AG04450 (cell line): ENCODE data around the gene IFNLR1. TPM values are rescaled to one million over a fixed set of nuclear protein-coding genes. Genes with fewer than 3 reads are reported as not detected.

Source experiments
- CTCF ChIA-PET: fragments of 300-600, 350-600 bp; formaldehyde crosslinking; extraction: SDS; loops from one replicate; lab custom pipeline; 2022; ENCODE audit warnings: antibody characterized with exemption, inconsistent platforms; lab: Charles Lee
- POLR2A ChIA-PET: fragments of 350-600 bp; formaldehyde crosslinking; extraction: SDS; loops from one replicate; lab custom pipeline; 2021; ENCODE audit warnings: antibody characterized with exemption, inconsistent platforms; lab: Yijun Ruan, JAX
- DNase-seq: peaks from one replicate; pipeline ENCODE4 v3.0.0-alpha.2; 2011; ENCODE audit warnings: low read depth, low spot score
- H3K27ac ChIP-seq: one replicate; pipeline ENCODE4 v1.5.1; 2012; ENCODE audit warnings: low read depth, low read length, control low read depth
- H3K27me3 ChIP-seq: one replicate; pipeline ENCODE4 v1.6.0; 2012; ENCODE audit warnings: low read length; ENCODE audit not compliant: control insufficient read depth, insufficient read depth
- H3K4me3 ChIP-seq: 2 replicates; pipeline ENCODE4 v1.5.1; 2011; ENCODE audit warnings: mild to moderate bottlenecking, low read depth, low read length, control low read depth
- H3K9me3 ChIP-seq: 2 replicates; pipeline ENCODE4 v1.5.1; 2012; ENCODE audit warnings: low read length; ENCODE audit not compliant: control insufficient read depth, insufficient read depth
- CTCF ChIP-seq: IDR thresholded peaks from 2 replicates; pipeline ENCODE4 v1.5.1; 2011; ENCODE audit warnings: low read depth, low read length, control low read depth, inconsistent platforms
- polyA plus RNA-seq: library from polyadenylated mRNA; depleted of rRNA; stranded (reverse); fragments of >200 nt; gene quantifications from 2 replicates; pipeline ENCODE4 v1.2.3, GENCODE V29; 2011

Gene IFNLR1
- polyA plus RNA-seq, 1 experiment = not detected

DNA sequence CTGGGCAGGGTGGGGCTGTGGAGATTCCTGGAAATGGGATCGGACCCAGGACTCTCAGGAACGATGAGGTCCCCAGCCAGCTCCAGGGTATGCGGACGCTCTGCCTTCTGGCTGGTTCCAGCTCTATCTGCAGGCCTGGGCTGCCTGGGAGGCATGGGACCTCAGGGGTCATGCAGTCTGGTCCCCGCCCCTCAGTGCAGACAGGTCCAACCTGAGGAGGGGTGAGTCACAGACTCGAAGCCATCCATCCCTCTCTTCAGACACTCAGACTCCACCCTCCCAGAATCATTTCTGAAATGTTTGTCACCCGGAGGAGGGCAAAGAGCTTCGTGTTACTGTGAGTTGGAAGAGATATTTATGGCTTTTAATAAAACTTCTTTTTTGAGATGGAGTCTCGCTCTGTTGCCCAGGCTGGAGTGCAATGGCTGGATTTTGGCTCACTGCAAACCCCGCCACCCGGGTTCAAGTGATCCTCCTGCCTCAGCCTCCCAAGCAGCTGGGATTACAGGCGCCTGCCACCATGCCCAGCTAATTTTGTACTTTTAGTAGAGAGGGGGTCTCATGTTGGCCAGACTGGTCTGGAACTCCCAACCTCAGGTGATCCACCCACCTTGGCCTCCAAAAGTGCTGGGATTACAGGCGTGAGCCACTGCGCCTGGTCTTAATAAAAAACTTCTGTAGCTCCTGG lies 69.2 kb downstream of the IFNLR1 start:
- Histone ChIP-seq H3K27me3 (peaks cover 15% of the 10 kb centered on the region), H3K9me3 (no peaks in the 10 kb centered on the region), H3K4me3 (no peak overlapping the region), H3K27ac (no peak overlapping the region)
- ChIA-PET CTCF (no interaction called here), POLR2A (no interaction called here)
- no peak for DNase-seq
- no peak for TF ChIP-seq CTCF

GRCh38 chr1:24117132-24117531 lies 70.0 kb downstream of the IFNLR1 start:
- H3K4me3 ChIP-seq = no peak overlapping the region
- peaks cover 19% of the 10 kb centered on the region for H3K27me3 ChIP-seq
- no peaks in the 10 kb centered on the region for H3K9me3 ChIP-seq
- no peak for TF ChIP-seq CTCF
- H3K27ac ChIP-seq = no peak overlapping the region
- ChIA-PET POLR2A (no interaction called here), CTCF (no interaction called here)
- DNase-seq = no peak

GRCh38 chr1:24114753-24115152 lies 72.3 kb downstream of the IFNLR1 start:
- ChIA-PET POLR2A (interaction anchor here (0.7 kb wide), 1 partner anchor 86 kb away, joined by 3 read pairs; no protein-coding TSS in a partner anchor), CTCF (interaction anchor here (1.5 kb wide), 1 partner anchor 35 kb away, joined by 3 read pairs; no protein-coding TSS in a partner anchor)
- TF ChIP-seq CTCF = no peak
- DNase-seq = no peak
- Histone ChIP-seq H3K4me3 (no peak overlapping the region), H3K9me3 (no peaks in the 10 kb centered on the region), H3K27me3 (peaks cover 14% of the 10 kb centered on the region), H3K27ac (no peak overlapping the region)

DNA sequence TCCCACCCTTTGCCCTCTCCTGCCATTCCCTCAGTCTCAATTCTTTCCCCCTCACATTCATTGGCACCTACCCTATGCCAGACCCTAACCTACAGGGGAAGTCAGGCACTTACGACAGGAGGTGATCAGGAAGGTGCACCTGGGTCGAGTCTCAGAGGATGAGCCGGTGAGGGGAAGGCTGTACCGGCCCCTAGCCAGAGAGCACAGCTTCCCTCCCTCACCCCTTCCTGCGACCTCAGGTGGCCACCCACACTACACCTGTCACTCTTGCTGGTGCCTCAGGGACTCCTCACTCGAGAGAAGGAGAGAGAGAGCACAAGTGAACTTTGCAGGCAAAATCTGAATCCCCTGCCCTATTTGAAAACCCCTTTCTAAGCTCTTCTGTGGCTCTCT lies 73.5 kb downstream of the IFNLR1 start:
- no peak for DNase-seq
- H3K27me3 ChIP-seq = peaks cover 11% of the 10 kb centered on the region
- CTCF ChIA-PET = interaction anchor here (0.6 to 1.5 kb wide), 2 partner anchors 36 to 451 kb away, joined by 3 to 7 read pairs; no protein-coding TSS in a partner anchor
- no peak overlapping the region for H3K4me3 ChIP-seq
- no peak for TF ChIP-seq CTCF
- no peaks in the 10 kb centered on the region for H3K9me3 ChIP-seq
- H3K27ac ChIP-seq = no peak overlapping the region
- POLR2A ChIA-PET = no interaction called here

GRCh38 chr1:24111996-24112779 lies 74.9 kb downstream of the IFNLR1 start, which contains the start of gene MYOM3:
Gene MYOM3, minus strand, starts transcription at chr1:24112135. Its CDS starts 3,499 bp downstream, at chr1:24108636.
- CTCF ChIA-PET = interaction anchor here (0.6 to 1.1 kb wide), 2 partner anchors 39 to 146 kb away, joined by 3 read pairs; no protein-coding TSS in a partner anchor
- Histone ChIP-seq H3K4me3 (peak within 1 kb of the TSS; percentile 29), H3K27ac (no peak within 1 kb of the TSS), H3K27me3 (peaks cover 11% of the 10 kb centered on the region), H3K9me3 (no peaks in the 10 kb centered on the region)
- TF ChIP-seq CTCF = peak; percentile 65
- DNase-seq = peak; percentile 15
- POLR2A ChIA-PET = interaction anchor here (0.5 to 0.6 kb wide), 2 partner anchors 87 to 115 kb away, joined by 3 to 6 read pairs; no protein-coding TSS in a partner anchor
